SH-SY5Y (cell line): ENCODE measurements around the gene LAGE3.

Experiments
- GATA2 ChIP-seq: IDR thresholded peaks from 2 replicates; pipeline ENCODE4 v1.6.1; 2011; ENCODE audit warnings: mild to moderate bottlenecking, low read depth, low read length
- GATA3 ChIP-seq: IDR thresholded peaks from 2 replicates; pipeline ENCODE4 v1.6.1; 2011; ENCODE audit warnings: low read depth, mild to moderate bottlenecking, low read length, moderate library complexity

GRCh38 chrX:154440623-154441357 is 38.3 kb downstream of the LAGE3 start:
- TF ChIP-seq GATA2 (no peak), GATA3 (no peak)
